NCI-H128 (cell line): Measurements from ENCODE around the gene MRPL58.

Experiments
- DNase-seq: peaks from one replicate; lab custom pipeline; 2025; ENCODE audit not compliant: unreplicated experiment; lab: John Stamatoyannopoulos, UW

The MRPL58 gene

DNA sequence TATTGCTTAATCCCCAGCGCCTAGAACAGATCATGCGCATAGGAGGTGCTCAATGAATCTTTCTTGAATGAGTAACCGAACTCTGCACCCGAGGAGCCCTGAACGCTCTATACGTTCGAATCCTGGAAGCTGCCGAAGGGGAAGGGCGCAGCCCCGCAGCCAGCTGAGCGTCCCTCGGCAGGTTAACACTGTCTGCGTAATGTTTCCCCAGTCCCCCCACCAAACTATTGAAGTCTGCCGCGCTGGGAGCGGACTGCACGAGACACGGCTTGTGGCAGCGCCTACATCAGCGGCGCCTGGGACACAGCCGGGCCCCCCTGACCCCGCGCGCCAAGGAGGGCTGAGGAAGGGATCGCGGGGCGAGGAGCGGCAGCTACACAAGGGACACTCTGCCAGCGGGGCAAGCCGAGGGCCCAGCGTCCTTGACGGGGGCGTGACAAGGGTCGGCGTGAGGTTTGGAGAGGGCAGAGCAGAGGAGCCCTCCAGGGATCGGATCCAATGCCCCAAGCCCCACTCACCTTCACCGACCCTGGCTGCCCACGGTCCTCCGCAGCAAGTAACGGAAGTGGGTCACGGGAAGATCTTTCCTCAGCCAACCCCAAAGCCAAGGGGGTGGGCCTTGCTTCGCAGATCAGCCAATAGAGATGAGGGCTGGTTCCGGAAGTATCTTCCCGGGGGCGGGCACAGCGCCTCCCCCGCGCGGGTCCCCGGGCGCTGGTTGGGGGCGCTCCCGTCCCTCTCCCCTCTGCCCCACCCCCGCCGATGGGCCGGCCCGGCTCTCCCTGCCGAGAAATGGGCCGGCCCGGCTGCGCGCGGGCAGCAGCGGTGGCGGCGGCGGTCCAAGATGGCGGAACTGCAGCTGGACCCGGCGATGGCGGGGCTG lies 34.2 kb downstream of the MRPL58 start, which contains the start of the genes ATP5PD and KCTD2:
ATP5PD (minus strand) TSS at position 563 of the 883 bp plus-strand sequence. CDS start 4,319 bp downstream, outside the sequence.
KCTD2 (plus strand) TSS at position 819 of the 883 bp plus-strand sequence; CDS start at position 845, 26 bp downstream.
- DNase-seq = peak; percentile 69

- no peak for DNase-seq
These were observed 35.1 kb downstream of the MRPL58 start for GRCh38 chr17:75047398-75048098.

DNA sequence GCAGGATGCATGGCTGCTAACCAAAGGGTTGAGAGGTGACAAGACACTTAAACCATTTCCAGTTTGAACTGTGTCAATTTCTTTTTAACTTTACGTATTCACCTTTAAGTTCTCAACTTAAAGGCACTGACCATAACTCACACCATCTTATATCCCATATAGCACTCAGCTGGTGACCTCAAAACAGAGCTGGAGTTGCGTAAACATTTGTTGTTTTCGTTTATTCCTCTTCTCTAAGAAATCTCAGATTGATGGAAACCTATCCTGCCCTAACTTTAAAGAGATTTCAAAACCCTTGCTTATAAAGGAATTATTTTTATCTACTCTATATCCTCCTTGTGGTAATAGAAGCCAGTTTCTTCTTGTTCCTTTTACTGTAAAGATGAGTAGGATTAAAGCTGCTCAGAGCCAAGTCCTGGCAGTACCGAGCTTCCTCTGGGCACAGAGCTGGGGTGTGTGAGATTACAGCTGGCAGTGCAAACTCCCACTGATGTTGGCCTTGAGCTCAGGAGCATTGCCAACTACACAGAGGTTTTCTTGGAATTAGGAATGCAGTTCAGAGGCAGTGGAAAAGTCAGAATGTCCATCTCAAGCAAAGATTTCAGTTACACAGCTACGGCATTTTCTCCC lies 35.9 kb downstream of the MRPL58 start:
- DNase-seq = no peak

GRCh38 chr17:75049057-75049456 lies 36.6 kb downstream of the MRPL58 start:
- DNase-seq = no peak

DNA sequence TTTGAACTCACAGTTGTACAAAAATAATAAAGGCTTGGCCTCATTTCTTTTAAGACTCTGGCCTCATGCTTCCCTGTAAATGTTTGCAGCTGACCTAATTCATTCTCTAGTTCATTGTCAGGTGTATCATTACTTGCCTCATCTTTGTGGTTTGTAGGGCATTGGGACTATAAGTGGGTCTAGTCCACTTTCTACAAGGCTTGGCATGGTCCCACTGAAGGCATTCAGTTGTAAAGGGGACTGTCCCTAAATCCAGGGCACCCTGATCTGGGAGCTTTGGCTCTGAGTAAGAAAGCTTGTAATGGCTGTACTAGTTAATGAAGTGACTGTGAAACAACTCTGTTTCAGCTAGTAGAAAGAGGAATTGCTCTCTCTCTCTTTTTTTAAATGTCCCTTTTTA lies 37.2 kb downstream of the MRPL58 start:
- DNase-seq = no peak

DNA sequence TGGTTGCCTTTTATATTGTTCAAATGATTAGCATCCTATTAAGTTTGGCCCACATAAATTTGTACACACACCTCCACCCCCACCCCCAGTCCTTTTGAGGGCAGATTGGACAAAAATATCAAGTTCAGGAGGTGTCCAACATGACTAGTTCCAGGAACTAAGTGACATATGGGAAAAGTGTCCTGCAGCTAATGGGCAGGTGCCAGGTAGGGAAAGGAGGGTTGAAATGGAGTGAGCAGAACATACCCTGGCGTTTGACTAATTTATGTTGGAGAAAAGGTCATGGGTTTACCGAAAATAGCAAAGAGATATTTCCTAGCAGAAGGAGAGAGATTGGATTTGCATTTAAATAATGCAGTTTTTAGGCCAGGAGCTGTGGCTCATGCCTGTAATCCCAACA lies 39.5 kb downstream of the MRPL58 start:
- no peak for DNase-seq

DNA sequence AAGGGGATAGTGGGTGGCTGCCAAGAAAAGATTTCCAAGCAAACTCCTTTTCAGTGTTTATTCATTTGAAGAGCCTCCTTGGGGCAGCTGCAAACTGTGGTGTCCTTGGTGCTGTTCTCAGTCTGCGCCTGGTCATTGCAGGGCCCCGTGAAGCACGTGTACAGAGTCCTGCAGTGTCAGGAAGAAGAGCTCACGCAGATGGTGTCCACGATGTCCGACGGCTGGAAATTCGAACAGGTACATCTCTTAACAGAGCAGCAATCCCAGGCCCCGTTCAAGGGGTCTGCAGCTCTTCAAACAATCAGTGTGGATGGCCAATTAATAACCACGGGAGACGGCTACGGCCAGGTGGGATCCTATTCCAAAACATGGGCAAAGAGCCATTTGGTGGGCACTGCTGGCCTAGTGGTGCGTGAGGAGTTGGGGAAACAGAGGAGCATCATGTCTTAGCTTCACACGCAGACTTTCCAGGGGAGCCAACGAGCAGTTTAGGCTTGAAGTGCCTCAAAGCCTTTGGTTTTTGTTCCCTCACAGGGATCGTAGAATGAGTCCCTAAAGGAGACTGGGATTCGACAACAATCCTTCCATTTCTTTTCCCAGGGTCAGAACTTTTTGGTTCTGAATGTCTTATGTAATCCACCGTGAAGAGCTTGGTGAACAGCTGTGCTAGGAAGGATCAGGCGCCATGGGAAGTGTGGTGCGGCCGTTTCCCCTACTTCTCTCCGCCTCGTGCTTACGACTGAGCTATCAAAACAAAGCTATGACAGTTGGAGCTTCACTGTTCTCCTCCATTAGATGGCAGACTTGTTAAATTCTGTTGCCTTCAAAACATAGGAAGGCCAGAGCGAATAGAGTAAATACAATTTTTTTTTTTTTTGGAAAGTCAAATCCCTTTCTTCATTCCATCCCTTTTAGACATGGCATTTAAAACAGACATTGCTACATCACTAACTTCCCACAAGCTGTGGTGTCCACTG lies 47.2 kb downstream of the MRPL58 start:
- no peak for DNase-seq

DNA sequence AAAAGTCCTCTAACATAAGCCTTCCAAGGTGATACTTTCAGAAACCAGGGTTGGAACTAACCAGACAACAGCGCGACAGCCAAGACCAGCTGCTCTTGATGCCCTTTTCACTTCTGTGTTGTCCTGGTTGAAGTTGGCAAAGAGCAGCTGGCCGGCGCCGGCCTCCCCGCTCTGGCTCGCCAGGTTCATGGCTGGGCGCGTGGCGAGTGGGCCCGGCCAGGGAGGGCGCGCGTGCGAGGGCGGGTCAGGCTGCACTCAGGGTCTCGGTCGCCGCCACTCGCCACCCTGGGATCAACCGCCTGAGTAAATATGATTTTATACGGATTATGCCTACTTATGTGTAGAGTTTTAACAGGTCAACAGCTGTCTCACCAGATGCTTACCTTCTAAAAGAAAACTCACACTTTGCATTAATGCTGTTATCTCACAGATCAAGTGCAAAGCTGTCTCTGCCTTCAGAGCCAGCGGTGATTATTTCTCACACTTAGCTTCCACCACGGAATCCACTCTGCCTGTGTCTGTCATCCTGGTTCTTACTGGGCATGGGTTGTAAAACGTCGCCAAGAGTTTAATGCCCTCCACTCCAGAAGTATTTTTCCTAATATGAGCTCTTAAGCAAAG lies 48.1 kb downstream of the MRPL58 start:
- no peak for DNase-seq

DNA sequence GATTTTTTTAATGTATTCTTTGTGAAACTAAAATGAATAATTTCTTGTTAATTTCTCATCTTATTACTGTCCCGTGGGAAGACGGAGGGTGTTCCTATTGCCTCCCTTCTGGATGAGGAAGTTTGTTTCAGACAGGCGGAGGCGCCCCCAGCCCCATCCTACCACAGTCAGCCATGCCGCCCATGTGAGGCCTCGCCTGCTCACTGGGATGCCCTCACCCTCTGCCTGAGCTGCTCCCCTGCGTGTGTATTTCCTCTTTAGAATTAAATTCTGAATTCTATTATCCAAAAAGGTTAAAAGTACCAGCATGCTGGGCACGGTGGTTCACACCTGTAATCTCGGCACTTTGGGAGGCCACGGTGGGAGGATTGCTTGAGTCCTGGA lies 48.6 kb downstream of the MRPL58 start:
- no peak for DNase-seq

DNA sequence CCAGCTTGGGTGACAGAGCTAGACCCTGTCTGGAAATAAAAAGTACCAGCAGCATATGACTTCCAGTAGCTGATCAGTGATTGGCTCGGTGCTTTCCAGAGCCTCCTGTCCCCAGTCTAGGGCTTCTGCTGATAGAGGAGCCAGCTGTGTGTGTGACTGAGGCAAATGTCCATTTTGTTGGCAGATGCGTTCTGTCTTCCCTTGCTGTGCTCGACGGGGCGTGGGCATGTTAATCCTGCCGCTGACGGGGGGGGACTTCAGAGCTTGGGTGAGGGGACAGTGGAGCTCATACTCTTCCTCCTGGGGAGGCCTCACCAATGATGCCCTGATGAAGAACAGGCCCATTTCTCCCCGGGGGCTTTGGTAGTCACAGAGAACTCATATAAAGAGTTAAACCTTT lies 49.1 kb downstream of the MRPL58 start:
- DNase-seq = no peak

GRCh38 chr17:75063201-75063600 lies 50.7 kb downstream of the MRPL58 start:
- no peak for DNase-seq

DNA sequence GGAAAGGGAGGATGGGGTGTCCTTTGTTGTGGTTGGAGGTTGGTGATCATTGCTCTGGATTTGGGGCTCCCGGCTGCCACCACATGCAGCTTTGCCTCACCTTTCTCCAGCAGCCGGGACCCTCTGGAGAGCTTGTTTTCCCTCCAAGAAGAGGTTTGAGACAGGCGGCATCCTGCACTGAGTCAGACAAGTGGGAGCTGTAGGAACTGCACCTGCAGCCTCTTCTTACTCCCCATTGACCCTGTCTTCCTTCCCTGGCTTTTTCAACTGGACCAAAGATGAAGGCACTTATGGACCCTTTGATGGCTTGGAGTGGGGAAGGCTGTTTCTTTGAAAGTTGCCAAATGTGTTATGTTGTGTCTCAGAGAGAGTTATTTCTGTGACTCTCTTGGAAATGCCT lies 51.2 kb downstream of the MRPL58 start:
- DNase-seq = no peak

- DNase-seq = no peak
These were observed 51.6 kb downstream of the MRPL58 start for GRCh38 chr17:75064040-75064439.

DNA sequence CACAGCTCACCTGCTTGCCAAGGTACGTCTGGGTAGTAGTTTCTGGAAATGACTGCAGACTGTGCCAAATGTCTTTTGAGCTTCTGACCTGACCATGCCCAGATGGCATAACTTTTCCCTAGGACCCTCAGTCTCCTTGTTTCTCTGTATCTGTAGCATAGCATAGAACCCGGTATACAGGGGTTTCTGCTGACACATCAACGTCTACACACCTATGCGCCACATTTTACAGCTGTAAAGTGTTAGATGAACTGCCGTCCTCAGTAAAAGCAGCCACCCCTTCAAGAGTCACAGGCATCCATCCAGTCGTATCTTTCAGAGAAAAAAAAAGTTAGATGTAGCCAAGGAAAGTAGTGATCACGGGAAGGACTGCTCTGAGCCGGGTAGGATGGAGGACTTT lies 52.0 kb downstream of the MRPL58 start:
- DNase-seq = no peak

DNA sequence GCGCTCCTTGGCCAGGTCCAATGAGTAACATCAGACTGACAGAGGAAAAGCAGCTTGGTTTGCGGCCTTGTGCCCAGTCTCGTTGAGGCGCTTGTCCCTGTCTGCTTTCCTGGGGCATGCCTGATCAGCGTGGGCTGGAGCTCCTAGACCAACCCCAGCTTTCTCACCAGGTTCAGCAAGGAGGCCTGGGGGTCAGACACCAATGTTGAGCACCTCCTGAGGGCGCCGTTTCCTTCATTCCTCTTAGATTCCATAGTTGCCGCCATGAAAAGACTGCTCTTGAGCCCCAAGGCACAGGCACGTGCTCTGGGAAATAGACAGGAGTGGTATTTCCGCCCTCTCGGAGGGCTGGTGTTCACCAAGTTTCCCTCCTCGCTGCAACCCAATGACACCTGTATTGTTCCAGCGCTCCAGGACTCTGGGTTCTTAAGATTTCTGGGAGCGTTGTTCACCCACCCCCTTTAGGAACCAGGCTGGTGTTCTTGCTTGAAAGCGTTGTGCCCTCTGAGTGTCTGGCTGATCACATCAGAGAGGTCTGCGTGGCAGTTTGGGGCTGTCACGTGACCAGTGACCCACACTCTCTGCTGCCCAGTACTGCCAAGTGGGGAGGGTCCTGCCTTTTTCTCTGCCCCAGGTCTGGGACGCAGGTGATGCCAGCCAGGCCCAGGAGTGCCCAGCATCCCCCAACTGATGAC lies 52.5 kb downstream of the MRPL58 start:
- DNase-seq = no peak

DNA sequence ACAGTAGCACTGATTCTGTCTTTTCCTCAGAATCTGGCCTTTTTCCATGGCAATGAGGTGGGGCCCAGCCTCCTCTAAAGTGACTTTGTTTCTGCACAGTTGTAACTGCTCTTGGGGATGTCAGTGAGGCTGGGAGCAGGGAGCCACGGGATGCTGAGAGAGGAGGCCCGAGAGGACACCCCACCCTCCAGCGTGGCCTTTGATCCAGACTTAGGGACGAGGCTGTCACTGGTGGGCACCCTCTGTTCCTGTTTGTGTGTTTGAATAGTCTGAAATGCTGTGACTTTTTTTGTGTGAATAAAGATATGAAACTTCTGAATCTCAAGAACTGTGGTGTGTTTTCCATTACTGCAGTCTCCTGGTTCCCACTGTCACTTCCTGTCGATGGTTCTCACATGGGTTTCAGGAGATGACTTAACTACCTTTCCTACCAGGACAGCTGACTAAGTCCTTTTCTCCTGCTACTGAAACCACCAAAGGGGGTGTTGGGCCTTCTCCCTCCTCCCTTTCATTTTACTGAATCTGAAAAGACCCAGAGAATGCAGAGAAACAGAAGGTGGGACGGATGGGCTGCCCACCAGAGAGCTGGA lies 53.2 kb downstream of the MRPL58 start:
- no peak for DNase-seq

DNA sequence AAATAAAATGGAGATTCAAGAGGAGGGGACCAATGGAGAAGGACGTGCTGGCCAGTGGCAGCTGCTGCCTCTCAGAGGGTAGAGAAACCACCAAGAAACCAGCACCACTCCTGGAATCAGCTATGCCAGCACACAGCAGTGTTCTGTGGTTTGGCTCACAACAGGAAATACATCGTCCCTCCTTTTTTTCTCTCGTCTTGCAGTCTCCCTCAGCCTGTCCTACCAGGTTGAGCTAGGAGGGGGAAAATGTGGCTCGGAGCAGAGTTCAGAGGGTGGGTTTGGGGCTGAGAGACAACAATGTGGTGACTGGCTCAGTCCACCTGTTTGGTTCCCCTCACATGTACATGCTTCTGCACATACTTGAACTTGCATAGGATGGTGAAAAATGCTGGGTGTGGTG lies 55.4 kb downstream of the MRPL58 start:
- no peak for DNase-seq

DNA sequence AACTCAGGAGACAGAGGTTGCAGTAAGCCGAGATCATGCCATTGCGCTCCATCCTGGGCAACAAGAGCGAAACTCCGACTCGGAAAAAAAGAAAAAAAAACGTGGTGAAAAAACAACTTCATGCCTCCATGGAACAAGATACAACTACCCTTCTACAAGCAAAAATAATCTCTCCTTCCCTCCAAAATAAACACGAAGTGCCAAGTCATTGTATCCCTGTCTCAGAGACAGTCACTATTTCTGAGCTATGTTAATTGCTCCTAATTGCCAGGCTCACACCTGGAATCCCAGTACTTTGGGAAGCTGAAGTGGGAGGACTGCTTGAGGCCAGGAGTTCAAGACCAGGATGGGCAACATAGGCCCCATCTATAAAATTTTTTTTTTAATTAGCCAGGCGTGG lies 56.3 kb downstream of the MRPL58 start:
- DNase-seq = no peak

DNA sequence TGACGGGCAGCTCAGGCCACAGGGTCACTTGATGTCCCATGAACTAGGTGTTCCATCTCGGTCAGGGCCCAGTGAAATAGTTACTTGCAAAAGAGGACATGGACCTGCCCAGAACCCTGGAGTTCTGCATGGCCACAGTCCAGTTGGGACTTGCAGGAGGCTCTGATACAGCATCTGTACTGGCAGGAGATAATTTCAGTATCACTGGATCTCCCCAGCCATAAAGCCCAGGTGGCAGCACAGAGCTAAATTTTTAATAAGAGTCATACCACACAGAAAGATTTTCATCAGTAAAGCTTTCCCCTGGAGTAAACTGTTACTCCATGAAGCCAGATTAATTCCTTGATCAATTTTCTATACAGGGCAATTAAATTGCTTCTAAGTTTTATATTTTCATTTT lies 57.3 kb downstream of the MRPL58 start:
- DNase-seq = no peak
